ENCODE measurements around the gene NAGLU.
"Not testable (repeated sequence)": the region's sequence is repeated elsewhere in the genome, so short reads cannot be mapped to it uniquely, and the experiment has no call there.

Gene NAGLU

GRCh38 chr17:42543190-42544079 is 7.4 kb downstream of the NAGLU start:
- H3K9me3 ChIP-seq (ENCODE audit: insufficient read depth, low read length): no peaks in the 10 kb centered on the region
- H3K4me3 ChIP-seq (ENCODE audit: low read length): no peak overlapping the region
- H3K36me3 ChIP-seq (replicated peaks; ENCODE audit: low read depth, low read length): peaks cover 27% of the 10 kb centered on the region
- TF ChIP-seq CTCF (IDR thresholded peaks at IDR 0.05; ENCODE audit: low read depth, low read length): no peak
- TF ChIP-seq EZH2phosphoT487 (IDR thresholded peaks at IDR 0.05; ENCODE audit: low read depth): no peak
- H3K27ac ChIP-seq (ENCODE audit: low read length): no peak overlapping the region
- no peaks in the 10 kb centered on the region for H3K4me1 ChIP-seq (ENCODE audit: low read length)
- H3K4me2 ChIP-seq (ENCODE audit: low read length): no peak overlapping the region
- H4K20me1 ChIP-seq (ENCODE audit: insufficient read depth, low read length): no peaks in the 10 kb centered on the region; the same call in 1 of the 2 replicates
- no peak overlapping the region for H3K9ac ChIP-seq (ENCODE audit: low read length)
- no peaks in the 10 kb centered on the region for H3K27me3 ChIP-seq (ENCODE audit: low read depth, low read length)
- H3K79me2 ChIP-seq (ENCODE audit: low read length): no peaks in the 10 kb centered on the region
- H2AFZ ChIP-seq (ENCODE audit: low read depth, low read length): no peak overlapping the region

- Histone ChIP-seq H3K79me2 (ENCODE audit: low read length) (no peaks in the 10 kb centered on the region), H3K9me3 (ENCODE audit: insufficient read depth, low read length) (no peaks in the 10 kb centered on the region), H3K4me3 (ENCODE audit: low read length) (no peak overlapping the region), H3K27me3 (ENCODE audit: low read depth, low read length) (no peaks in the 10 kb centered on the region), H3K4me1 (ENCODE audit: low read length) (no peaks in the 10 kb centered on the region), H3K36me3 (replicated peaks; ENCODE audit: low read depth, low read length) (peaks cover 18% of the 10 kb centered on the region), H4K20me1 (ENCODE audit: insufficient read depth, low read length) (no peaks in the 10 kb centered on the region), H3K4me2 (ENCODE audit: low read length) (no peak overlapping the region), H3K9ac (ENCODE audit: low read length) (no peak overlapping the region), H3K27ac (ENCODE audit: low read length) (no peak overlapping the region), H2AFZ (ENCODE audit: low read depth, low read length) (no peak overlapping the region)
- TF ChIP-seq EZH2phosphoT487 (IDR thresholded peaks at IDR 0.05; ENCODE audit: low read depth): no peak
- TF ChIP-seq CTCF (IDR thresholded peaks at IDR 0.05; ENCODE audit: low read depth, low read length): no peak
Observed at GRCh38 chr17:42544874-42545283, 8.8 kb downstream of the NAGLU start.

- not testable (repeated sequence) for H3K4me3 ChIP-seq (ENCODE audit: low read length); H3K27ac ChIP-seq (ENCODE audit: low read length); H3K79me2 ChIP-seq (ENCODE audit: low read length); H4K20me1 ChIP-seq (ENCODE audit: insufficient read depth, low read length); H3K4me1 ChIP-seq (ENCODE audit: low read length); H3K4me2 ChIP-seq (ENCODE audit: low read length); H3K27me3 ChIP-seq (ENCODE audit: low read depth, low read length); H3K9me3 ChIP-seq (ENCODE audit: insufficient read depth, low read length); H2AFZ ChIP-seq (ENCODE audit: low read depth, low read length); H3K9ac ChIP-seq (ENCODE audit: low read length)
- H3K36me3 ChIP-seq (replicated peaks; ENCODE audit: low read depth, low read length): peaks cover 15% of the 10 kb centered on the region
Observed at GRCh38 chr17:42545755-42546505, 9.9 kb downstream of the NAGLU start.

GRCh38 chr17:42547001-42547461 is 11.0 kb downstream of the NAGLU start:
- Histone ChIP-seq H4K20me1 (ENCODE audit: insufficient read depth, low read length) (no peaks in the 10 kb centered on the region), H3K36me3 (replicated peaks; ENCODE audit: low read depth, low read length) (peaks cover 7% of the 10 kb centered on the region), H3K4me1 (ENCODE audit: low read length) (no peaks in the 10 kb centered on the region), H3K9ac (ENCODE audit: low read length) (no peak overlapping the region), H3K27me3 (ENCODE audit: low read depth, low read length) (no peaks in the 10 kb centered on the region), H3K4me2 (ENCODE audit: low read length) (no peak overlapping the region), H3K9me3 (ENCODE audit: insufficient read depth, low read length) (no peaks in the 10 kb centered on the region), H3K4me3 (ENCODE audit: low read length) (no peak overlapping the region), H3K79me2 (ENCODE audit: low read length) (no peaks in the 10 kb centered on the region), H2AFZ (ENCODE audit: low read depth, low read length) (no peak overlapping the region), H3K27ac (ENCODE audit: low read length) (no peak overlapping the region)
- TF ChIP-seq EZH2phosphoT487 (IDR thresholded peaks at IDR 0.05; ENCODE audit: low read depth) (no peak), CTCF (IDR thresholded peaks at IDR 0.05; ENCODE audit: low read depth, low read length) (no peak)

Measured in OCI-LY3 (cell line).